Measurements from ENCODE around the gene METTL13. TPM values are rescaled to one million over a fixed set of nuclear protein-coding genes. Genes with fewer than 3 reads are reported as not detected.

Gene METTL13
- 115 and 138 TPM in 2 replicates for total RNA-seq (2014; rRNA removed)
- percentile 92 among the genes with signal in this experiment for Bru-seq, nascent RNA
- percentile 96 among the genes with signal in this experiment for BruChase-seq, experiment 1, labeled RNA remaining after a 6-hour chase
- percentile 95 among the genes with signal in this experiment for BruChase-seq, experiment 2, labeled RNA remaining after a 2-hour chase
- long read RNA-seq, transcript METTL13-202 (8 exons, 3,022 nt) = minor isoform, 25 of 350 reads
- long read RNA-seq, transcript METTL13-201 (8 exons, 3,327 nt) = major isoform, 243 of 350 reads
- long read RNA-seq, partial matches to known transcripts = 40 of 350 reads
- long read RNA-seq, other reads (novel, unspliced or antisense) = 42 of 350 reads

- Histone ChIP-seq H3K9me2 (replicated peaks; ENCODE audit: low read length) (no peaks in the 10 kb centered on the region), H3K79me2 (ENCODE audit: low read length) (peaks cover 49% of the 10 kb centered on the region), H3K36me3 (ENCODE audit: low read depth, low read length) (peaks cover 34% of the 10 kb centered on the region), H3K4me1 (ENCODE audit: insufficient read depth, low read length) (peaks cover 39% of the 10 kb centered on the region), H3K9ac (ENCODE audit: low read length) (peak within 1 kb of the TSS; percentile 84), H3K9me3 (ENCODE audit: low read length) (no peaks in the 10 kb centered on the region), H3K27ac (ENCODE audit: low read length) (peak within 1 kb of the TSS; percentile 61), H3F3A (ENCODE audit: low read length, unreplicated experiment) (peaks cover 7% of the 10 kb centered on the region), H3K4me3 (ENCODE audit: low read length) (peak within 1 kb of the TSS; percentile 75), H2AFZ (ENCODE audit: low read length) (peak within 1 kb of the TSS; percentile 76), H3K4me2 (ENCODE audit: low read length) (peak within 1 kb of the TSS; percentile 90), H3K27me3 (ENCODE audit: low read length) (no peaks in the 10 kb centered on the region), H4K20me1 (ENCODE audit: low read length) (no peaks in the 10 kb centered on the region)
- TF ChIP-seq EZH2phosphoT487 (IDR thresholded peaks at IDR 0.05; ENCODE audit: borderline replicate concordance, low read length) = no peak
- TF ChIP-seq, protein P1, sequence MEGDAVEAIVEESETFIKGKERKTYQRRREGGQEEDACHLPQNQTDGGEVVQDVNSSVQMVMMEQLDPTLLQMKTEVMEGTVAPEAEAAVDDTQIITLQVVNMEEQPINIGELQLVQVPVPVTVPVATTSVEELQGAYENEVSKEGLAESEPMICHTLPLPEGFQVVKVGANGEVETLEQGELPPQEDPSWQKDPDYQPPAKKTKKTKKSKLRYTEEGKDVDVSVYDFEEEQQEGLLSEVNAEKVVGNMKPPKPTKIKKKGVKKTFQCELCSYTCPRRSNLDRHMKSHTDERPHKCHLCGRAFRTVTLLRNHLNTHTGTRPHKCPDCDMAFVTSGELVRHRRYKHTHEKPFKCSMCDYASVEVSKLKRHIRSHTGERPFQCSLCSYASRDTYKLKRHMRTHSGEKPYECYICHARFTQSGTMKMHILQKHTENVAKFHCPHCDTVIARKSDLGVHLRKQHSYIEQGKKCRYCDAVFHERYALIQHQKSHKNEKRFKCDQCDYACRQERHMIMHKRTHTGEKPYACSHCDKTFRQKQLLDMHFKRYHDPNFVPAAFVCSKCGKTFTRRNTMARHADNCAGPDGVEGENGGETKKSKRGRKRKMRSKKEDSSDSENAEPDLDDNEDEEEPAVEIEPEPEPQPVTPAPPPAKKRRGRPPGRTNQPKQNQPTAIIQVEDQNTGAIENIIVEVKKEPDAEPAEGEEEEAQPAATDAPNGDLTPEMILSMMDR (conservative IDR thresholded peaks at IDR 0.05; ENCODE audit: low read depth, low read length) = no peak
- TF ChIP-seq EZH2 (IDR thresholded peaks at IDR 0.05; ENCODE audit: low read length, unreplicated experiment) = no peak
- POLR2A ChIA-PET (ENCODE audit: unreplicated experiment) = interaction anchor here (0.6 to 1.0 kb wide), 4 partner anchors 39 to 1697 kb away, joined by 3 to 14 read pairs (median 4); partner anchors contain the start of gene VAMP4
- no TSS peak for BruUV-seq (replicated peaks)
- intact Hi-C loops (cut with micrococcal nuclease) = loop anchor here (1.0 to 5.0 kb wide), 5 partner anchors 39 to 751 kb away; partner anchors contain the start of genes PRRC2C and VAMP4
- CTCF ChIA-PET = interaction anchor here (0.5 to 1.6 kb wide), 6 partner anchors 19 to 136 kb away, joined by 3 to 13 read pairs (median 4); no protein-coding TSS in a partner anchor
- peak; percentile 100 for DNase-seq
- ATAC-seq = peak; percentile 97
These were observed at the start of gene METTL13 for GRCh38 chr1:171781176-171781875. Gene METTL13, plus strand, starts transcription at chr1:171781660. Its CDS starts 308 bp downstream, at chr1:171781968.

GRCh38 chr1:171736196-171736595 is 45.3 kb upstream of the METTL13 start:
- Histone ChIP-seq H3K36me3 (ENCODE audit: low read depth, low read length) (peaks cover 12% of the 10 kb centered on the region; the same call in 1 of the 2 replicates), H3K9me3 (ENCODE audit: low read length) (no peaks in the 10 kb centered on the region), H3K27me3 (ENCODE audit: low read length) (no peaks in the 10 kb centered on the region), H3K27ac (ENCODE audit: low read length) (no peak overlapping the region), H2AFZ (ENCODE audit: low read length) (no peak overlapping the region), H3K9ac (ENCODE audit: low read length) (no peak overlapping the region), H4K20me1 (ENCODE audit: low read length) (no peaks in the 10 kb centered on the region), H3K4me1 (ENCODE audit: insufficient read depth, low read length) (peaks cover 24% of the 10 kb centered on the region), H3K79me2 (ENCODE audit: low read length) (peaks cover 24% of the 10 kb centered on the region), H3K4me3 (ENCODE audit: low read length) (no peak overlapping the region), H3K4me2 (ENCODE audit: low read length) (no peak overlapping the region), H3F3A (ENCODE audit: low read length, unreplicated experiment) (no peaks in the 10 kb centered on the region), H3K9me2 (replicated peaks; ENCODE audit: low read length) (no peaks in the 10 kb centered on the region)
- ChIA-PET CTCF (interaction anchor here (0.6 kb wide), 1 partner anchor 24 kb away, joined by 3 read pairs; no protein-coding TSS in a partner anchor), POLR2A (ENCODE audit: unreplicated experiment) (no interaction called here)
- intact Hi-C loops (cut with micrococcal nuclease) = no loop called here
- DNase-seq (no peak), ATAC-seq (no peak)
- BruUV-seq (replicated peaks) = no TSS peak
- TF ChIP-seq EZH2 (IDR thresholded peaks at IDR 0.05; ENCODE audit: low read length, unreplicated experiment) (no peak), EZH2phosphoT487 (IDR thresholded peaks at IDR 0.05; ENCODE audit: borderline replicate concordance, low read length) (no peak)
- TF ChIP-seq, protein P1 (conservative IDR thresholded peaks at IDR 0.05; ENCODE audit: low read depth, low read length) = no peak
